ENCODE results near the gene OR5AU1.

OR5AU1 gene
- 0 to 0.23 (median 0) reads per million in 18 experiments for total RNA-seq

- no peak for DNase-seq
These were observed at the start of gene OR5AU1 for GRCh38 chr14:21155963-21156362. TSS of gene OR5AU1 (minus strand) at chr14:21156063. CDS start at chr14:21155872, 191 bp downstream.

- no peak for DNase-seq
These were observed 49.3 kb upstream of the OR5AU1 start for GRCh38 chr14:21205026-21205677.

GRCh38 chr14:21204167-21205025 lies 48.5 kb upstream of the OR5AU1 start:
- DNase-seq: no peak

DNA sequence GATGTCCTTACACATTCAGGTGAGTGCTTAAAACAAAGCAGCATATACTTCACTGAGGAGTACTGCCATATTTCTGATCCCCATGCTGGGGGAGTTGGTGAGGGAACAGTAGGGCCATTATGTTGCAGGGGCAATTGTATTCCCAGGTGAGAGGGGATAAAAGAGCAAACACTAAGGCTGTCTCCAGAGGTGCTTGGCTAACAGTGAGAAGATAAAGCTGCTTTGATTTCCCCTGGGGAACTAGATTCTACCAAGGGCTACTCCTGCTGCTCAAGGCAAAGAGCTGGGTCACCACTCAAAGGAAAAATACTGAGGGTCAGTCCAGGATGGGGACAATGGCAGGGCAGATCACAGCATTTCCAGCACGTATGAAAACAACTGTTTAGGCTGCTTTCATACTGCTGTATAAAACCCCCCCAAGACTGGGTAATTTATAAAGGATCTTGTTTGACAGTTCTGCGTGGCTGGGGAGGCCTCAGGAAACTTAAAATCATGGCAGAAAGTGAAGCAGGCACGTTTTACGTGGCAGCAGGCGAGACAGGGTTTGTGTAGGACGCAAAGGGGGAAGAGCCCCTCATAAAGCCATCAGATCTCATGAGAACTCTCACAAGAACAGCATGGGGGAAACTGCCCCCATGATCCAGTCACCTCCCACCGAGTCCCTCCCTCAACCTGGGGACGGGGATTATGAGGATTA lies 47.8 kb upstream of the OR5AU1 start:
- no peak for DNase-seq

- peak; percentile 20 to 42 for DNase-seq
These were observed 46.8 kb upstream of the OR5AU1 start for GRCh38 chr14:21202463-21203358.

- no peak for DNase-seq
These were observed 46.0 kb upstream of the OR5AU1 start for GRCh38 chr14:21201732-21202462.

DNA sequence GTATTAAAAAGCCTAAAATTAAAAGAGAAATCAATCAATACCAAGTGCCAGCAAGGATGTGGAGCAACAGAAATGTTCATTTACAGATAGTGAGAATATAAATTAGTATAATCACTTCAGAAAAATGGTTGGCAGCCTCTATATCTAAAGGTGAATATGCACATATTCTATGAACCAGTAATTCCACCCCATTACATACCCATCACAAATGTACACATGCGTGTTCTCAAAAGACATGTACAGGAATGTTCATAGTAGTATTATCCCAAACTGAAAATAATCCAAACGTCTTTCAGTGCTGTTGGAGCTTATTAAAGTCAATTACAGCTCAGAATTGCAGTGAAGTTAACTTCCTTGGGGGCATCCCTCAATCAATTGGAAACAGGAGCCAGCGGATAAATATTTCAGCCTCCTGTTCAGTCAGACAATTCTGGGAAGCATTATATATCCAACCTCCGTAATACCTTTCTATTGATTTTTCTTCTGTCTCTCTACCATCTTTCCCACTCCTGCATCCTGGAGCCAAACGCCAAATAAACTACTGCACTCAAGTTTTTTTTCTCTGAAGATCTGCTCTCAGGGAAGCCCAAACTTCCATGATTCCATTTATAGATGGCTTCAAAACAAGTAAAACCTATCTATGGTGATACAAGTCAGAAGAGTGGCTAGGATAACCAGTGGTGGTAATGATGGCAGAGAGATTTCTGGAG lies 45.0 kb upstream of the OR5AU1 start:
- DNase-seq: no peak

- DNase-seq: no peak
These were observed 44.0 kb upstream of the OR5AU1 start for GRCh38 chr14:21199611-21200560.

GRCh38 chr14:21197418-21198205 lies 41.7 kb upstream of the OR5AU1 start:
- DNase-seq: peak in 1 of 2 donors; percentile 28

DNA sequence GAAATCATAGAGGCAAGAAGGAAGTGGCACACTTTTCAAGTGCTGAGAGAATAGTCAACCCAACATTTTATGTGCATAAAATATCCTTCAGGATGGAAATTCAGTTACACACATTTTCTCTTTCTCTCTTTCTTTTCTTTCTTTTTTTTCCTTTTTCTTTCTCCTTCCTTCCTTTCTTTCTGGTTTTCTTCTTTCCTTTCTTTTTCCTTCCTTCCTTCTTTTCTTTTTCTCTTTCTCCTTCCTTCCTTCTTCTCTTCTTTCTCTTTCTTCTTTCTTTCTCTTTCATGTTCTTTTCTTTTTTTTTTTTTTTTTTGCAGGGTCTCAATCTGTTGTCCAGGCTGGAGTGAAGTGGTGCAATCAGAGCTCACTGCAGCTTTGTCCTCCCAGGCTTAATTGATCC lies 38.7 kb upstream of the OR5AU1 start:
- no peak for DNase-seq

GRCh38 chr14:21192875-21193535 lies 37.1 kb upstream of the OR5AU1 start:
- no peak for DNase-seq

DNA sequence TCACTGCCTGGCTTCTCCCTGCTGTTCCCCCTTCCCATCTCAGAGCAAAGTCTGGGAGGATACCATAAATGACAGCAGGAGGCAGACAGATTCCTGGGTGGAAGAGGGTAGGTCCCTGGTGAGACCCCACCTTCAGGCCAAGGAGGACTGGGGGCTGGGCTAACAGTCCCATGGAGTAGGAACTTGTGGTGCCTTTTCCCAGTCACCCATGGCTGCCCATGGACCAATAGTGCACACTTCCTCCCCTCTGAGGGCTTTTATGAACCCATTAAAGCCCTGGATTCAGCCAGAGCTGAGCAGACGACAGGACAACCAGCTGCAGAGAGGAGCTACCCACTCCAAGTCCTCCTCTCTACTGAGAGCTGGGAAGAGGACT lies 36.6 kb upstream of the OR5AU1 start:
- DNase-seq: no peak

GRCh38 chr14:21191809-21192446 lies 36.1 kb upstream of the OR5AU1 start:
- peak; percentile 48 to 70 for DNase-seq

DNA sequence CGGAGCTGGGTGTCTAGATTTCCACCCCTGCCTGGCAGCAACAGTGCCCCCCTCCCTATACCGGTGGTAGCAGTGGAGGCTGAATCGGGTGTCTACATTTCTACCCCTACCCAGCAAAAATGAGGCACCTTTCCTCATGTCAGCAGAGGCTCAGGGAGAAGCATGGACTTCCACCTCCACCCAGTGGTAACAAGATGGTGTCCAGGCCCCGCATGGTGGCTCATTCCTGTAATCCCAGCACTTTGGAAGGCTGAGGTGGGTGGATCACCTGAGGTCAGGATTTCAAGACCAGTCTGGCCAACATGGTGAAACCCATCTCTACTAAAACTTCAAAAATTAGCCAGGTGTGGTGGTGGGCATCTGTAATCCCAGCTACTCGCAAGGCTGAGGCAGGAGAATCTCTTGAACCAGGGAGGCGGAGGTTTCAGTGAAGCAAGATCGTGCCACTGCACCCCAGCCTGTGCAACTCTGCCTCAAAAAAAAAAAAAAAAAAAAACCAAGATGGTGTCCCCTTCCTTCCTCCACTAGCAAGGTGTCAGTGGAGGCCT lies 35.5 kb upstream of the OR5AU1 start:
- DNase-seq: no peak

DNA sequence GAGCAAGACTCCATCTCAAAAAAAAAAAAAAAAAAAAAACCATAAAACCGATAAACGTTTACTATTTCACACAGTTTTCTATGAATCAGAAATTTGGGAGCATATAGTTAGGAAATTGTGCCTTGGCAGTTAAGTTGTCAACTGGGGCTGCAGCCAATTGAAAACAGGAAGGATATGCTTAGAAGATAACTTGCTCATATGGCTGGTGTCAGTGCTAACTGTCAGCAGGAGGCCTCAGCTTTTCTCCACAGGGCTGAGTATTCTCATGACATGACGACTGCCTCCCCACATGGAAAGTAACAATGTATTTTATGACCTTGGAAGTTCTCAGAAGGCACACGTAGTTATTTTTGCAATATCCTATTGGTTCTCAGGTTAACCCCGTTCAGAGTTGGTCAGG lies 29.6 kb upstream of the OR5AU1 start:
- DNase-seq: no peak

- DNase-seq: no peak
These were observed 28.4 kb upstream of the OR5AU1 start for GRCh38 chr14:21184254-21184653.

DNA sequence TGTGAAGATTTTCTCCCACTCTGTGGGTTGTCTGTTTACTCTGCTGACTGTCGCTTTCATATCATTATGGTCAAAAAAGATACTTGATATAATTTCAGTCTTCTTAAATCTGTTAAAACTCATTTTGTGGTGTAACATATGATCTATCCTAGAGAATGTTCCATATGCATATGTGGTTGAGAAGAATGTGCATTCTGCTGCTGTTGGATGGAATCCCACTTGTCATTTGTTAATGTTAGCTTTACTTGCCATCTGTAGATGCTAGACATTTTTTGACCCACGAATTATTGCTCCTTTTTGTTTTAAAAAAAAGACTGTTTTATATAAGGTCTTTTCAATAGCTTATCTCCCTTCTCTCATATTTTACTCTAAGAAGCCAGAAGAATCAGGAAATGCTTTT lies 26.3 kb upstream of the OR5AU1 start:
- DNase-seq: no peak

DNA sequence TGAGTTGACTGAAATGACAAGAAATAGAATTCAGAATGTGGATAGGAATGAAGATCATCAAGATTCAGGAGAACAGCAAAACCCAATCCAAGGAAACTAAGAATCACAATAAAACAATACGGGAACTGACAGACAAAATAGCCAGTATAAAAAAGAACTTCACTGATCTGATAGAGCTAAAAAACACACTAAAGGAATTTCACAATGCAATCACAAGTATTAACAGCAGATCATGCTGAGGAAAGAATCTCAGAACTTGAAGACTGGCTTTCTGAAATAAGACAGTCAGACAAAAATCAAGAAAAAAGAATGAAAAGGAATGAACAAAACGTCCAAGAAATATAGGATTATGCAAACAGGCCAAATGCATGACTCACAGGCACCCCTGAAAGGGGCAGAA lies 15.3 kb upstream of the OR5AU1 start:
- DNase-seq: no peak
